Left renal cortex interstitium (tissue), 4 donors: ENCODE measurements around the gene ALCAM. TPM values are rescaled to one million over a fixed set of nuclear protein-coding genes. Genes with fewer than 3 reads are reported as not detected.

ENCODE experiments used
- DNase-seq, 4 donors: peaks; one replicate each; pipeline ENCODE4 v3.0.0-alpha.2; 2013; ENCODE audit warnings: low read depth in 4 of 4, low spot score in 2 of 4, missing footprints in 1 of 4
- polyA plus RNA-seq, 4 donors: library from polyadenylated mRNA; unstranded; fragments of 120-200 nt; gene quantifications; one replicate each; pipeline ENCODE4 v1.2.1, GENCODE V29; 2013; ENCODE audit not compliant: insufficient read length in 4 of 4

Gene ALCAM
- 100 to 1,000 TPM; 108 to 158 (median 121) TPM for polyA plus RNA-seq

- DNase-seq = peak; percentile 77 to 93 (median 88)
These were observed at the start of gene ALCAM for GRCh38 chr3:105366326-105367062. Gene ALCAM, plus strand, starts transcription at chr3:105366909.

GRCh38 chr3:105317841-105318240 is 48.9 kb upstream of the ALCAM start:
- DNase-seq = no peak

GRCh38 chr3:105322570-105323273 is 44.0 kb upstream of the ALCAM start:
- DNase-seq = no peak

GRCh38 chr3:105323274-105323599 is 43.5 kb upstream of the ALCAM start:
- no peak for DNase-seq

GRCh38 chr3:105324951-105325350 is 41.8 kb upstream of the ALCAM start:
- no peak for DNase-seq

GRCh38 chr3:105327662-105328337 is 38.9 kb upstream of the ALCAM start:
- no peak for DNase-seq

- no peak for DNase-seq
These were observed 38.4 kb upstream of the ALCAM start for GRCh38 chr3:105328338-105328730.

- no peak for DNase-seq
These were observed 33.7 kb upstream of the ALCAM start for GRCh38 chr3:105332961-105333360.

- no peak for DNase-seq
These were observed 32.4 kb upstream of the ALCAM start for GRCh38 chr3:105334138-105334882.

GRCh38 chr3:105339946-105340345 is 26.8 kb upstream of the ALCAM start:
- DNase-seq = no peak

- DNase-seq = no peak
These were observed 22.7 kb upstream of the ALCAM start for GRCh38 chr3:105343991-105344390.

GRCh38 chr3:105345156-105345555 is 21.6 kb upstream of the ALCAM start:
- no peak for DNase-seq

GRCh38 chr3:105347625-105348302 is 18.9 kb upstream of the ALCAM start:
- DNase-seq = no peak

- DNase-seq = no peak
These were observed 18.4 kb upstream of the ALCAM start for GRCh38 chr3:105348307-105348706.

- DNase-seq = no peak
These were observed 16.9 kb upstream of the ALCAM start for GRCh38 chr3:105349684-105350387.

GRCh38 chr3:105351821-105352220 is 14.9 kb upstream of the ALCAM start:
- no peak for DNase-seq

GRCh38 chr3:105352976-105353375 is 13.7 kb upstream of the ALCAM start:
- no peak for DNase-seq

GRCh38 chr3:105353485-105354161 is 13.1 kb upstream of the ALCAM start:
- peak in 2 of 4 donors; percentile 15 to 24 for DNase-seq

GRCh38 chr3:105354429-105354828 is 12.3 kb upstream of the ALCAM start:
- DNase-seq = no peak
